GM12878 (cell line): ENCODE results near the gene RNF11. TPM values are rescaled to one million over a fixed set of nuclear protein-coding genes. Genes with fewer than 3 reads are reported as not detected.

ENCODE experiments used
- ATAC-seq: fragments of 200-7000 bp; cut with Tn5 transposase; 3 replicates; pipeline ENCODE4 v1.9.1; 2020; ENCODE audit warnings: mild to moderate bottlenecking, moderate library complexity
- BruUV-seq: library from RNA; stranded (reverse); fragments of 400-500 nt; replicated peaks from 2 replicates; lab custom pipeline; 2021; lab: Mats Ljungman, UMichigan
- CTCF ChIA-PET: fragments of 300-600 bp; sonication (Branson Sonifier 250); formaldehyde crosslinking; extraction: SDS; loops from one replicate; lab custom pipeline; 2021; ENCODE audit warnings: inconsistent platforms; lab: Yijun Ruan, JAX
- POLR2A ChIA-PET: fragments of 350-600 bp; formaldehyde crosslinking; extraction: SDS; loops from one replicate; lab custom pipeline; 2021; ENCODE audit warnings: inconsistent platforms; lab: Charles Lee
- RAD21 ChIA-PET: fragments of 300-600 bp; sonication (Branson Sonifier 250); formaldehyde crosslinking; loops from one replicate; lab custom pipeline; 2023; ENCODE audit warnings: antibody characterized with exemption; ENCODE audit not compliant: unreplicated experiment; lab: Charles Lee
- SMC1A ChIA-PET: fragments of 300-600 bp; sonication (Branson Sonifier 250); formaldehyde crosslinking; loops from one replicate; lab custom pipeline; 2023; ENCODE audit not compliant: unreplicated experiment, uncharacterized antibody; lab: Charles Lee
- DNase-seq: peaks from one replicate; pipeline ENCODE4 v3.0.0-alpha.2; 2011; ENCODE audit warnings: low read depth, low spot score
- FAIRE-seq: peaks from 3 replicates; lab custom pipeline; 2011; peaks lifted over from hg19 to GRCh38; lab: Jason Lieb, UNC
- H2AFZ ChIP-seq: 2 replicates; pipeline ENCODE4 v1.6.0; 2011; ENCODE audit warnings: low read depth, low read length, control low read depth; ENCODE audit not compliant: control insufficient read depth
- H3K27ac ChIP-seq: 2 replicates; pipeline ENCODE4 v1.5.1; 2011; ENCODE audit warnings: control low read depth; ENCODE audit not compliant: control insufficient read depth, insufficient read depth
- H3K27me3 ChIP-seq, 2 experiments: replicated peaks in 1 of 2; 2 replicates each; pipeline versions ENCODE4 v1.6.0 to v1.6.1; 2011; ENCODE audit warnings: low read length in 1 of 2; ENCODE audit not compliant: control insufficient read depth in 2 of 2, insufficient read depth in 2 of 2
- H3K36me3 ChIP-seq, 2 experiments: 2 replicates each; pipeline ENCODE4 v1.5.1; 2011; ENCODE audit warnings: low read length in 1 of 2; ENCODE audit not compliant: control insufficient read depth in 2 of 2, insufficient read depth in 2 of 2
- H3K4me1 ChIP-seq: 2 replicates; pipeline ENCODE4 v1.6.1; 2011; ENCODE audit warnings: mild to moderate bottlenecking, low read length, moderate library complexity, mixed read lengths; ENCODE audit not compliant: control insufficient read depth, insufficient read depth
- H3K4me2 ChIP-seq: 2 replicates; pipeline ENCODE4 v1.6.0; 2011; ENCODE audit warnings: control low read depth; ENCODE audit not compliant: control insufficient read depth, insufficient read depth
- H3K4me3 ChIP-seq: fragments of 200-600 bp; sonication (generic); 2 replicates; pipeline ENCODE4 v1.5.1; 2016
- H3K79me2 ChIP-seq: 2 replicates; pipeline ENCODE4 v1.6.0; 2011; ENCODE audit warnings: low read length; ENCODE audit not compliant: control insufficient read depth, insufficient read depth
- H3K9ac ChIP-seq: 2 replicates; pipeline ENCODE4 v1.8.0; 2011; ENCODE audit warnings: low read length, control low read depth, mixed read lengths; ENCODE audit not compliant: control insufficient read depth, insufficient read depth
- H3K9me3 ChIP-seq: replicated peaks from 3 replicates; pipeline ENCODE4 v1.5.1; 2011; ENCODE audit warnings: mild to moderate bottlenecking, low read length; ENCODE audit not compliant: control insufficient read depth, insufficient read depth
- H4K20me1 ChIP-seq: 2 replicates; pipeline ENCODE4 v1.6.0; 2011; ENCODE audit not compliant: control insufficient read depth, insufficient read depth
- CHD2 ChIP-seq: IDR thresholded peaks from 2 replicates; pipeline ENCODE4 v1.6.1; 2011; ENCODE audit warnings: low read depth, low read length, improper control_type of control experiment, borderline replicate concordance
- EZH2 ChIP-seq: IDR thresholded peaks from 2 replicates; pipeline ENCODE4 v1.6.1; 2012; ENCODE audit warnings: low read depth, mild to moderate bottlenecking, control low read depth, inconsistent platforms, low read length, borderline replicate concordance; ENCODE audit not compliant: control insufficient read depth
- KAT2A ChIP-seq: conservative IDR thresholded peaks from 2 replicates; pipeline ENCODE4 v1.6.1; 2011; ENCODE audit warnings: low read depth, low read length; ENCODE audit not compliant: control insufficient read depth
- MEF2A ChIP-seq: IDR thresholded peaks from 2 replicates; pipeline ENCODE4 v1.6.1; 2011; ENCODE audit warnings: low read depth, mild to moderate bottlenecking, low read length, moderate library complexity; ENCODE audit not compliant: insufficient read depth
- NFXL1 ChIP-seq: fragments of 450-650 bp; IDR thresholded peaks from 2 replicates; pipeline ENCODE4 v1.6.1; 2017; ENCODE audit warnings: antibody characterized with exemption, mild to moderate bottlenecking, borderline replicate concordance
- NR2C2 ChIP-seq: IDR thresholded peaks from 2 replicates; pipeline ENCODE4 v1.6.1; 2011; ENCODE audit warnings: borderline replicate concordance, low read depth; ENCODE audit not compliant: control insufficient read depth, insufficient read length
- USF1 ChIP-seq: IDR thresholded peaks from 2 replicates; pipeline ENCODE4 v1.6.1; 2011; ENCODE audit warnings: borderline replicate concordance, low read depth, mild to moderate bottlenecking, moderate library complexity, mixed read lengths, low read length; ENCODE audit not compliant: insufficient read depth; ENCODE audit errors: extremely low read length
- WGBS: methylation state at CpG from one replicate; pipeline ENCODE4 v1.1.6; 2016; ENCODE audit warnings: low lambda C conversion rate; ENCODE audit not compliant: insufficient replicate concordance, insufficient coverage; ENCODE audit errors: missing lambda C conversion rate; 5-methylcytosine and 5-hydroxymethylcytosine counted together
- in situ Hi-C: fragments of 300-500 bp; cut with MboI; formaldehyde crosslinking; loops from 9 replicates; pipeline ENCODE4 v1.14.3; 2018; ENCODE audit warnings: mixed read lengths
- intact Hi-C: fragments of 100-400 bp; cut with micrococcal nuclease; formaldehyde crosslinking; loops from one replicate; pipeline ENCODE4 v1.14.2; 2022; ENCODE audit not compliant: unreplicated experiment
- polyA plus RNA-seq, 11 experiments: library from polyadenylated mRNA; depleted of rRNA in 4 of 11; unstranded in 6 of 11; stranded (reverse) in 5 of 11; fragments of >200 nt; fragmentation: Nextera tagmentation in 4 of 11; fragmentation: Illumina TruSeq in 1 of 11; extraction: Ambion mirVana in 4 of 11; extraction: Trizol in 1 of 11; gene quantifications; 1 replicate in 1 of 11; 2 replicates in 10 of 11; pipeline versions ENCODE4 v1.2.1 to v1.2.3, GENCODE V29; 2011 to 2016; ENCODE audit warnings: inconsistent platforms in 2 of 11, missing spikeins in 2 of 11, low read depth in 1 of 11
- total RNA-seq, 4 experiments: library from RNA; depleted of rRNA in 3 of 4; stranded (reverse); fragments of >200 nt in 3 of 4; fragmentation: Illumina TruSeq in 1 of 4; extraction: Trizol in 1 of 4; gene quantifications; 2 replicates each; pipeline versions ENCODE4 v1.2.1 to v1.2.3, GENCODE V29; 2013 to 2021
- TF ChIP-seq, protein P1 (sequence below): fragments of 450-650 bp; IDR thresholded peaks from 2 replicates; pipeline ENCODE4 v1.6.1; 2016; ENCODE audit warnings: mild to moderate bottlenecking

The RNF11 gene
- total and polyA plus RNA-seq, 10 of the 15 experiments (the other 5 are each of a cell fraction or from before 2014, with no cell fraction given): 9.5 to 43.6 (median 32.3) TPM

DNA sequence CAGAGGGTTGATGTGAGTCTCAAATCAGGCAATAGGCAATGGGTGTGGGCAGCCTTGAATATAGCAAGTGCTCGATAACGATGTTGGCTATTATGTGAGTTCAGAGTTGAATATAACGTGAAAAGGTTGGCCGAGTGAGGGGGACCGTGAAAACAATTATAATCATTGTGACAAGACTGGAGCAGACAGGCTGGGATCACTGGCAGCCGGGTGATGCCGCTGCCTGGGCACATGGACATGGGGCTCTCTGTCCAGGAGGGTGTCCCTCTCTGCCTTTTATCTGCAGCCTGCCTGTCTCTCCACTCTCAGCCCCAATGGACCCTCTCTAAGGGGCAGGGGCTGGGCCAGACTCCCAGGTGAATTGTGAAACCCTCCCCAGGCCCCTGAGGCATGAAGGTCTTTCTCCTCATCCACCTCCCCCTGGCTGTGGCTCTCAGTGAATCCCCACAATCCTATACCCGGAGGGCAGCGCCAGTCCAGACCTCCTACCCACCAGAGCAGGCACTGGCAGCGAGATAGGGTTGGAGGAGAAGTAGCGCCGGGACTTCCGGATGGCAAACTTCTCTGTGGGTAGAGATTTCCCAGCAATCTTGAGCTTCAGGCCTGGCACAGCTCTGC, 57.9 kb downstream of the RNF11 start:
- no peak overlapping the region for H3K9ac ChIP-seq
- RAD21 ChIA-PET: no interaction called here
- FAIRE-seq (no peak), DNase-seq (no peak), ATAC-seq (no peak)
- POLR2A ChIA-PET: no interaction called here
- 70% methylated on average over 13 of the region's 13 CpGs for WGBS
- in situ Hi-C loops (no loop called here), intact Hi-C loops (loop anchor here (10.0 kb wide), 1 partner anchor 419 kb away; no protein-coding TSS in a partner anchor)
- H3K79me2 ChIP-seq: no peaks in the 10 kb centered on the region
- no peaks in the 10 kb centered on the region for H4K20me1 ChIP-seq
- no peak overlapping the region for H3K4me3 ChIP-seq
- no peaks in the 10 kb centered on the region; the same call in 2 of the 3 replicates for H3K9me3 ChIP-seq
- CTCF ChIA-PET: interaction anchor here (1.0 to 5.1 kb wide), 4 partner anchors 14 to 103 kb away, joined by 3 to 93 read pairs (median 4); no protein-coding TSS in a partner anchor
- BruUV-seq: no TSS peak
- TF ChIP-seq, protein P1, sequence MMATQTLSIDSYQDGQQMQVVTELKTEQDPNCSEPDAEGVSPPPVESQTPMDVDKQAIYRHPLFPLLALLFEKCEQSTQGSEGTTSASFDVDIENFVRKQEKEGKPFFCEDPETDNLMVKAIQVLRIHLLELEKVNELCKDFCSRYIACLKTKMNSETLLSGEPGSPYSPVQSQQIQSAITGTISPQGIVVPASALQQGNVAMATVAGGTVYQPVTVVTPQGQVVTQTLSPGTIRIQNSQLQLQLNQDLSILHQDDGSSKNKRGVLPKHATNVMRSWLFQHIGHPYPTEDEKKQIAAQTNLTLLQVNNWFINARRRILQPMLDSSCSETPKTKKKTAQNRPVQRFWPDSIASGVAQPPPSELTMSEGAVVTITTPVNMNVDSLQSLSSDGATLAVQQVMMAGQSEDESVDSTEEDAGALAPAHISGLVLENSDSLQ: no peak
- no peak for TF ChIP-seq NR2C2
- TF ChIP-seq CHD2: no peak
- TF ChIP-seq KAT2A: no peak
- TF ChIP-seq NFXL1: no peak
- TF ChIP-seq USF1: no peak
- no peak for TF ChIP-seq MEF2A
- TF ChIP-seq EZH2: no peak
- TF ChIP-seq, all 136 proteins: peak for 0
- no peaks in the 10 kb centered on the region; a peak in 1 of 4 replicates for H3K27me3 ChIP-seq
- H2AFZ ChIP-seq: no peak overlapping the region
- peaks cover 9% of the 10 kb centered on the region for H3K4me1 ChIP-seq
- no peak overlapping the region for H3K4me2 ChIP-seq
- no peak overlapping the region for H3K27ac ChIP-seq
- SMC1A ChIA-PET: interaction anchor here (0.9 to 2.1 kb wide), 5 partner anchors 12 to 241 kb away, joined by 3 to 10 read pairs (median 3); no protein-coding TSS in a partner anchor
- H3K36me3 ChIP-seq: no peaks in the 10 kb centered on the region
